Testis (tissue), 2 donors: Measurements from ENCODE around the gene PCDHA5.

ENCODE experiments used
- POLR2A ChIP-seq: fragments of 450-650 bp; IDR thresholded peaks from one replicate; pipeline ENCODE4 v1.6.1; 2017; ENCODE audit warnings: antibody characterized with exemption, mild to moderate bottlenecking, moderate library complexity
- TF ChIP-seq, protein P1 (sequence below), 3 experiments: fragments of 450-650 bp in 2 of 3; fragments of 200-600 bp in 1 of 3; sonication (generic) in 1 of 3; IDR thresholded peaks; one replicate each; pipeline ENCODE4 v1.5.1; 2016 to 2019; ENCODE audit warnings: antibody characterized with exemption in 3 of 3, mild to moderate bottlenecking in 2 of 3, moderate library complexity in 1 of 3

DNA sequence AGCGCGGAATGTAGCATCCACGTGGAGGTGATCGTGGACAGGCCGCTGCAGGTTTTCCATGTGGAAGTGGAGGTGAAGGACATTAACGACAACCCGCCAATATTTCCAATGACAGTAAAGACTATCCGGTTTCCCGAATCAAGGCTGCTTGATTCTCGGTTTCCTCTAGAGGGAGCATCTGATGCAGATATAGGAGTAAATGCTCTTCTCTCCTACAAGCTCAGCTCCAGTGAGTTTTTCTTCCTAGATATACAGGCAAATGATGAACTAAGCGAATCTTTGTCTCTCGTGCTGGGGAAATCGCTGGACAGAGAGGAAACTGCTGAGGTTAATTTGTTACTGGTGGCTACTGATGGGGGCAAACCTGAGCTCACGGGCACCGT lies 26.2 kb upstream of the PCDHA5 start:
- TF ChIP-seq, protein P1, sequence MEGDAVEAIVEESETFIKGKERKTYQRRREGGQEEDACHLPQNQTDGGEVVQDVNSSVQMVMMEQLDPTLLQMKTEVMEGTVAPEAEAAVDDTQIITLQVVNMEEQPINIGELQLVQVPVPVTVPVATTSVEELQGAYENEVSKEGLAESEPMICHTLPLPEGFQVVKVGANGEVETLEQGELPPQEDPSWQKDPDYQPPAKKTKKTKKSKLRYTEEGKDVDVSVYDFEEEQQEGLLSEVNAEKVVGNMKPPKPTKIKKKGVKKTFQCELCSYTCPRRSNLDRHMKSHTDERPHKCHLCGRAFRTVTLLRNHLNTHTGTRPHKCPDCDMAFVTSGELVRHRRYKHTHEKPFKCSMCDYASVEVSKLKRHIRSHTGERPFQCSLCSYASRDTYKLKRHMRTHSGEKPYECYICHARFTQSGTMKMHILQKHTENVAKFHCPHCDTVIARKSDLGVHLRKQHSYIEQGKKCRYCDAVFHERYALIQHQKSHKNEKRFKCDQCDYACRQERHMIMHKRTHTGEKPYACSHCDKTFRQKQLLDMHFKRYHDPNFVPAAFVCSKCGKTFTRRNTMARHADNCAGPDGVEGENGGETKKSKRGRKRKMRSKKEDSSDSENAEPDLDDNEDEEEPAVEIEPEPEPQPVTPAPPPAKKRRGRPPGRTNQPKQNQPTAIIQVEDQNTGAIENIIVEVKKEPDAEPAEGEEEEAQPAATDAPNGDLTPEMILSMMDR (IDR thresholded peaks at IDR 0.05): no peak
- no peak for TF ChIP-seq POLR2A
